HG02571 (cell line): ENCODE data around the gene RREB1.

ENCODE experiments used
- ATAC-seq: cut with Tn5 transposase; IDR thresholded peaks from one replicate; pipeline ENCODE4 v1.9.1; 2021; ENCODE audit warnings: mild to moderate bottlenecking, moderate library complexity; ENCODE audit not compliant: unreplicated experiment

RREB1 gene

DNA sequence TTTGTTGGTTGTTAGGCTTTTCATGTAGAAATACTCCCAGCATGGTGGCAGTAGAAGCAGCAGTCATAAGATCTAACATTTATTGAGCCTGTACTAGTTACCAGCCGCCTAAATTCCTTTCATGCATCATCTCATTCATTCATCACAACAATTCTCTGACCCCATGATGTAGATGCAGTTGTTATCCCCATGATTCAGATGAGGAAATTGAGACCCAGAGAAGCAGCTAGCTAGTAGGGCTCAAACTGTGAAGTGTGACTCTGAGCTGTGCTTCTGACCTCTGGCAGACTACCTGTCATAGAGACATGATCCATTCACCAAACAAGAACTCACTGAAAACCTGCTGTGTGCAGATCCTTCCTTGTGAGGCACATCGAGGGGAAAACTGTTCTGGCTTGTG lies 16.9 kb downstream of the RREB1 start:
- ATAC-seq = no peak

DNA sequence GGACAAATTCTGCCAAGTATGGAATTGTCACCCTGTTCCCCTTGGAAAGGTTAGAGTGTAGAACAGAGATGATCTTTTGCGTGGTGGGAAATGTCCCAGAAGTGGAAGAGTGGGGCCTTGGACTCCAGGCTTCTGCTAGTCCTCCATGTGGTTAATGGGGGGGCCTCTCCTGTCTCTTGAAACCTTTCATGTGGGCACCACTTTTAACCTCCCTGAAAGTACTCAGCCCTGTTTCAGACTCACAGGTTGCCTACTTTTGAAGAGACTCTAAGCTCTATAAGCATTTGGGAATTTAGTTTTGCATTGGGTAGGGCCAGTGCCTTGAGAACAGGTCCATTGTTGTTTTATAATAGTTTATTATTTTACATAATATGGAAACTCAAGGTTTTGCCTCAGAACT lies 17.5 kb downstream of the RREB1 start:
- ATAC-seq = no peak

DNA sequence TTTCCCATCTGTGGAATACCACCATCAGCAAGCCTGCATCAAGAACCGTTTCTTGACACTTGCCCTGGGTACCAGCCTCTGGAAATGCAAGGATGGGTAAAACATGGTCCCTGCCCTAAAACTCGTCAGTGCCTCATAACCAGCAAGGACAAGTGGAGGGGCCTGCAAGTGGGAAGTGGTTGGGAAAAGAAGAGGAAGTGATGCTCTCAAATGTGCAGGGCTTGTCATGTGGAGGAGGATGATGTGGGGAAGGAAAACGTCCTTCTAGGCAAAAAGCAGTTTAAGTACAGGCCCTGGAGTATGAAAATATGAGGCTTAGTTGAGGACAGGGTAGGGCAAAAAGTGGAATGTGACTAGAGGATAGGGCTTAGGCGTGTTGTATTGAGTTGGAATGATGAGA lies 19.0 kb downstream of the RREB1 start:
- ATAC-seq = no peak

DNA sequence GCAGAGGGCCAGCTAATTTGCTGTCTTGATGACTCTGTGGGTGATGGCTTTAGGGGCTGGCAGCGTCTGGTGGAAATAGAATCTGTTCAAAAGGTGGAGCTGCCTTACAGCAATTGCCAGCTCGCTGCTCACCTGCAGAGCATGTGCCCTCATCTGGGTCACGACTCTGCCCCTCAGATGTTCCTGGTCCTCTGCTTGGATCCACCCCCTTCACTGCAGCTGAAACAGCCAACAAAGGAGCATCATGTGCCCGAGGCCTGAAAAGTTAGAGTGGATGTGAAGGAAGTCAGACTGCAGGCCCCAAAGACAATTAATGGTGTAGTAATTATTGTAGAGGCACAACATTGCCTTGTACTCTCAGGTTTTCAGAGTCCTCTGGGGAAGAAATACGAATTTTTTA lies 19.9 kb downstream of the RREB1 start:
- no peak for ATAC-seq

DNA sequence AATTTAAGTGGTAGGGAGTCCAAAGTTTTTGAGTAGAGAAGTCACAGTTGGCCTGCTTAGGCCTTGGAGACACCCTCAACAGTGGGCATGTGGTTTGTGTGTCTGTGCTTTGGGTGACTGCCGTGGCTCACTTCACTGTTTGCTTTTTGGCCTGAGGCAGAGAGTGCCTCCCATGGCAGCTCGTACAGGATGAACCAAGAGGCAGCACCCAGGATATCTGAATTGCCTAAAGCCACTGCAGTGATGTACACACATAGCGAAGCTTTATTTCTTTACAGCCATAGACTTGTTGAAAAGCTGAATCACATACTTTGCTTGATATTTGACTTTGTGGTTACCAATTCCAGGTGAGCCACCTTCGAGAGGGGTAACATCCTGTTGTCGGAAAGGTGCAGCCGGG lies 21.6 kb downstream of the RREB1 start:
- no peak for ATAC-seq

DNA sequence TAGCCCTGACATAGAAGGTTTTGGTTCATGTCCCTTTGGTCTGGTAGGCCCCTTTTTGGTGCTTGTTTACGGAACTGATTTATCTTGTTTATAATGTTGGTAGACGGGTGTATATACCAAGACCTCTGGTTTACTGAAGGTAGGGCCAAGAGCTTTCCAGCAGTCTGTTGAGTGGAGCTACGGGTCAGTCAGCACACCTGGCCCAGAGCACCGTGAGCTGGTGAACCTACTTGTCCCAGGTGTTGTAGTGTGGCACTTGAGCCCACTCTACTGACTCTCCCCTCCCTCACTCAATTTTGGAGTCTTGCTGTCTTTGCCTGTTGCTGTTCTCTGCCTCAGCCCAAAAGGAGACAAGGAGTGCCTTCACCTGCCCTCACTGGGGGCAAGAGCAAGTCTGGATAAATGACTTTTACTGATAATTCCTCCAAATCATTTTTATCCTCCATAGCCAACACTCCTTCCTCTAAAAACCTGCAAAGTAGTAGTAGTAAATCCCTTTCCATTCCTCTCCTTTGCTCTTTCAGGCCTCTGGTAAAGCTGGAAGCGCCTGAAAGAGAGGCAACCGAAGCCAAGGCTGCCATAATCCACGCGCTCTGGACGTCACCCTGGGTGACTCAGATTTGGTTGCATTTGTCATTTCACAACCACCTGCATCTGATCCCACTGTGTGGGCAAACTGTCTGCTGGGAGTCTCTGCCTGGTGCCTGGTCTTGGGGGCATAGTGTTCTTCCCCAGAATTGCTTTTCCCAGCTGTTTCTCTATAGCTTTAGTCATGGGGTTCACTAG lies 22.2 kb downstream of the RREB1 start:
- no peak for ATAC-seq

DNA sequence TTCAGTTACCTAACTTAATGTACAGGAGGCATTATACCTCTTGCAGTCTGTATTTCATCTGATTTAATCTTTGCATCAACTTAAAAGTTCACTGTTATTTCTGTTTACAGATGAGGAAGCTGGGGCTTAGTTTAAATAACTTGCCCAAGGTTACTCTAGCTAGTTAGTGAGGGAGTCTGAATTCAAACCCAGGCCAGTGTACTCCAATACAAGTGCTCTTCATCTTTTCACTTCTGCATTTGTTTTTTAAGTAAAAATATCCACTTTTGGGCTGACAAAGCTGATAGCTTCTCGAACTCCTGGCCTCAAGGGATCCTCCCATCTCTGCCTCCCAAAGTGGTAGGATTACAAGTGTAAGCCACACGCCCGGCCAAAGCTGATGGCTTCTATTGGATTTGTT lies 23.6 kb downstream of the RREB1 start:
- ATAC-seq = no peak

DNA sequence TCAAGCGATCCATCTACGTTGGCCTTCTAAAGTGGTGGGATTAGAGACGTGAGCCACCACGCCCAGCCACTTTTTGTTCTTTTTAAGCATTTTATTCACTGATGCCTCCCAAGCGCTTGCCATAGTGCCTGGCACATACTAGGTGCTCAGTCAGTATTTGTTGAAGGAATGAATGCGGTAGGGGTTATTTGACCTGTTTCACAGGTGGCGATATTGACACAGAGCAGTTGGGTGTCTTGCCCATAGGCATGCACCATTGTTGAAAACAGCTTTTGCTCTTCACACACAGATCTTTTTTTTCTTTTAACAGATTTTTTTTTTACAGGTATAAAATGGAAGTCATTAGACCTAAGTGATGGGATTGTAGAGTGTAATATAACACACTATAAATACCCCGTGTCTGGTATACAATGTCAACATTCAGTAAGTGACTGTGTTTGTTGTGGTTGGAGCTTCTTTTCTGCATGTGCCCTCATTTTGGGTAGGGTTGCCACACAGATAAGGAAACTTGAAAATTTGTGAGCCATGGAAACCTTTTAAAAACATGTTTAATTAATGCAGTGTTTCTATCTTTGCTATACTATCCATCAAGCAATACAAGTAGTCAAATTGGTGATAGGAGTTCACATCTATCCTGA lies 24.8 kb downstream of the RREB1 start:
- no peak for ATAC-seq

DNA sequence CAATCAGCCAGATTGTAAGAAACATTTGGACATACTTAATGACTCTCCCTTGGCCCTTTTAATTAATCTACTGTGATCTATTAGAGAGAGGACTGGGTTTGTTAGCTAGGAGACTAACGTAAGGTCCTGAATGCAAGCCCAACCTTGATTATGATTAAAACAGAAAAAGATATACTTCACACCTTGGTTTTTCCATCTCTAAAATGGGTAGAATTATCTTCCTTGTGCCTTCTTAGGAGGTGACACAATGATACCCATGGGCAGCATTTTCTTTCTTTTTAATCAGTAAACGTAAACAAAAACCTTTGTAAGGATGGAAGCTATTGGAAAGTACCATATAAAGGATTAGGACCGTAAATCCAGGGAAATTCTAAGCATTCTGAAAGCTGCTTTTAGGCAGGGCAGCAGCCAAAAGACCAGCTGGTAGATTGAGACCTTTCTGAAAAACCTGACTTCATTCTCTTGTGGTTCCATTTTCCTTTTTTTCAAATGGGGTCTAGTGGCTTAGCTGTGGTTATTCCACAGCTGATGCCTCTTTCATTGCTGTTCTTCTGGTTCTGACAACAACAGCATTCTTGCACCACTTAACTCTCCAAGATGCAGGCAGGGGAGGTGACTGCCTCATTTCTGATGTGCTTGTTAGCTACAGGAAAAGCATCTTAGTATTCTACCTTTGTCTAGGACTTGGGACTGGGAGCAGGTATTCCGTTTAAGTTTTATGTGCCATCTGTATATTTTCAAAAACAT lies 27.4 kb downstream of the RREB1 start:
- ATAC-seq = no peak

DNA sequence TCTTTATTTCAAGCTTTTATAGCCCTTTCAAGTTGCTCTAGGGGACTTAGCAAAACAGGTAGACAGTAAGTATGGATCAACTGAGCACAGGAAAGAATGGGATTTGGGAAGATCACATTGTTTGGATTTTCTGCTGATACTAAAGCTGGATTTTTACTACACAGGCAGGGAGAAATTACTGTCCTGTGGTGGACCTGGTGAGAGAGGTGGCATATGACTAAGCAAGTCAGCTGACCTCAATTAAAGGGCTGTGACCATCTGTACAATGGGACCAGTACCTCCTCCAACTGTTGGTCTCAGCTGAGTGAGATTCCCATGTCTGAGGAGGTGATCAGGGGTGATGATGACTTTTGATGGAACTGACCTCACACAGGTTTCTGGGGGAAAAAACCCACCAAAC lies 28.0 kb downstream of the RREB1 start:
- ATAC-seq = no peak

DNA sequence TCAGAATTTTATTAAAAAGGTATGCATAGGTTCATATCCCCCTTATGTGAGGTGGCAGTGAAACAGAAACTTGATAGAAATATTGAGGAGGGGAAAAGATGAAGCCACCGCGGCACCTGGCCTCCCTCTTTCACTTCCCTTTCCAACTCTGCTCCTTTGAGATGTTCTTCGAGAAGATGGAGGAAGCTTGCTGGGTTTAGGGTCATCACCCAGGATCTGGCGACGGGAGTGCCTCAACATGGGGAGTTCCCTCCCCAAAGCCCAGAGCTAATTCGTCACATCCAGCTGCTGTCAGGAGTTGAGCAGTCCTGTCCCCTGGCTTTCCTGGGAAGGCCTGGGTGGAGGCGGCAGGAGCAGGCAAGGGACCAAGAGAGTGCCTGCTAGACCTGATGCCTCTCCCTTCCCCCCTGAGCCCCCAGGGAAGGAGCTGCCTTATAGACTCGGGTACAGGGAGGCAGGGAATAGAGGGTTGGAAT lies 29.1 kb downstream of the RREB1 start:
- ATAC-seq = no peak

DNA sequence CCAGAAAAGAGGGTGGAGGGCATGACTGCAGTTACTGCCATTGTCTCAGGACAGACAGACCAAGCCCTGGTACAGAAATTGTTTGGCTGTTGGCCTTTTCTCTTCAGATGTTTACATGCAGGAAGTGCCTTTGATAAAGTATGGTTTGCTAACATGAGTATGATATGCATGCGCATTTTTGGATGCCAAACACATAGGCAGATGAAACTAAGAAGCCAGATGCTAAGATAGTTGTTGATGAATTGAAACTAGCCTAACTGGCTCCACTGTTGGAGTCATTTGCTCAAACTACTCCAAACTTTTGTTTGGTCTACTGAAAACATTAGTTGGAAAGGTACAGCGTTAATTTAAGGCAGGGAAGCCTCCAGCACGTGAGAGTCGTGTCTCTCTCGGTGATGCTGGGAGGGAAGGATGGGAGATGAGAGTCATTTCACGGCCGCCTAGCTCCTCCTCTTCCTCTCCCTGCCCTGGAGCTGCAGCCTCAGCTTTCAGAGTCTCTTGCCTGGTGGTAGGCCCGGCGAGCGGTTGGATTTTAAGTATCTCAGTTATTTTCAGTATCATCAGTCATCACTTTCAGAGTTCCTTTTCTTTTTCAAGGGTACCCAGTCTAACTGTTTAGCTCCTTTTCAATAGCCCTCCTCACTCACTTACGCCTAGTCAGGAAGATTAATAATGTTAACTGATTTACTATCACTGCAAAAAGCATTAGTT lies 29.7 kb downstream of the RREB1 start:
- ATAC-seq = peak; percentile 33

DNA sequence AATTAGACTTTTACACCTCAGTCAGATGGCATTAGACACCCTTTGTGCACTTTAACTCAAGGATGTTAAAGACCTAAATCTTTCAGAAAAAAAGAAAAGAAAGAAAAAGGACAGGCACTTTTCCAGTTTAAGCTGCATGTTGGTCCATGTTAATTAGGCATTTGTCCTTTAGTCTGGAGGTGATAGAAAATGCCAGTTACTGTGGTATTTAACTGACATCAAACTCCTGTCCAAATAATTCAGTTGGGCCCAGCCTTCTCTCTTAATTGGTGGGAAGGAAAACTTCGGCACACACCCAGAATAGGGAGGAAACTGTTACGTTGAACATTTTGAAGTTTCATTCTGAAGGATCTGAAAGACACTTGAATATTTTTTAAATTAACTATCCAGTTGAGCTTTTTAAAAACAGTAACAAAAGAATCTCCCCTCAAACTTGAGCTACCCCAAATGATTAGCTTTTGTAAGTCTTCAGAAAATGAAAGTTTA lies 30.3 kb downstream of the RREB1 start:
- ATAC-seq = no peak

DNA sequence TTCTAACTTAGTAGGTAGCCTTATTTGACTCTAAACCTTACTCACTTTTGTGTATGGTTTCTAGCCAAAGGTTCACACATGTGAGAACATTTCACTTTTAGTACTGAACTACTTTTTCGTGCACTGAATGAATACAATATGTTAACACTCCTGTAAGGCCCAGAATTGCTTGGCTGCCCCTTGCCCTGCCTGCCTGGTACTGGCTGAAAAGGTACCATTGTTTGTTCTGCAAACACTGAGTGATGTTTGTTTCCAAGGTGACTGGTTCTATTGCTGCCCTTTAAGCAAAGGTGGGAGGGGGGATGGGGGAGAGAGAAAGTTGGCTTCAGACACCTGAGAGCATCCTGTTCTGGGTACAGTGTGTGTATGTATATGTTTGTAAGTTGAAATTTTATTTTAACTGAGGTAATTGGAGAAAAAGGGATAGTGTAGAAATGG lies 31.2 kb downstream of the RREB1 start:
- ATAC-seq = no peak

DNA sequence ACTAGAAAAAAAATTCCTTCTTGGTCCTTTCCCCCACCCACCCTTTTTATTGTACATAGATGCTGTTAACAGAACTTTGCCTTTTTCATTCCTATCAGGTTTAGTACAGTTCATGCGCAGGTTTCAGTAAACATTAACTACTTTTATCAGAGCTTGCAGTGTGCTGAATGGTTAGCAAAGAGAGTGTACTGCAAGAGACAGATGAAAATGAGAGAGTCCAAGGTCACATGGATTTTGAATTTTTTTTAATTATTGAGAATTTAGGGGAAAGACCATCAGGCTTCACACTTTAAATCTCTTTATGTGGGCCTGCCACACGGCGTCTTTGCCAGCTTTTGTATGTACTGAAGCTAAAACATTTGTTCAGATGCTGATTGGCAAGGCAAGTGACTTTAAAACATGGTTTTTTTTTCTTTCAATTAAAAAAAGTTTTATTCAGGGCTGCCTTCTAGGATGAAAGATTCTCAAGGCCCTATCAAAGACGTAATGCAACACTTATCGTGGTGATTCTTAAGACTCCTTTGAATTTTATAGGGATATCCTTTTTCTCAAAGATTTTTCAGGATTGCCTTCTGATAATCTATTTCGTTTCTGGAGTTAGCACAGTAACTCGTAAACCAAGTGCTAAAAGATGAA lies 32.2 kb downstream of the RREB1 start:
- no peak for ATAC-seq

DNA sequence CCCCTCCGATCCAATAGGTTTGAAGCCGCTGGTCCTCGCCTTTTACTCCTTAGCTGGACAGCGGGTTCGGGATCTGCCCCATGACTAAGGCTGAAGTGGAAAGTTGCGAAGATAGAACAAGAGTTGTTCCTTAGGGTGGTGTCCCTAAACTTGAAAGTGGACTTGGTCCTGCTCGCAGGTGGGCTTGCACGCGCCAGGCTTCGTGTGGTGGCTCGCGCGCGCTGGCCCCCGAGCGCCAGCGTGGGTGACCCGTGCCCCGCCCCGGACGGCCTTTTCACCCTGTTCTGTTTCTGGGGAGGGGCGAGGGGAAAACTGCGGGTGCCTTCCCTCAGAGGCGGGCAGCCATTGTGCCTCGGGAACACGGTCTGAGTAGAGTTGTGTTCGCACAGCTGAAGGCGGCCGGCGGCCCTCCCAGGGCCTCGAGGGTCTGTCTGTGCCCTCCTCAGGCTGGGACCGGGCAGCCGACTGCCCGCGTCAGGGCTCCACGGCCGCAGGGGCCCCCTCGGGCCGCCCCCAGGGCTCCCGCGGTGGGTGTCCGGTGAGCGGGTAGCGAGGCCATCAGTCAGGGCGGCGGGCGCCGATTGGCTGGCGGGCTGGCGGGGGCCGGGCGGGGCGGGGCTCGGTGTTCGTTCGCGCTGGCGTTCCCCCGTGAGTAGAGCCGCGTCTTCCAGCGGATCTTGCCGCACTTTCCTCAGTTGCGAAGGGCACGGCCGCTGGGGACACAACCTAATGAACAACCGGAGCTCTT lies 33.0 kb downstream of the RREB1 start:
- peak; percentile 69 for ATAC-seq

DNA sequence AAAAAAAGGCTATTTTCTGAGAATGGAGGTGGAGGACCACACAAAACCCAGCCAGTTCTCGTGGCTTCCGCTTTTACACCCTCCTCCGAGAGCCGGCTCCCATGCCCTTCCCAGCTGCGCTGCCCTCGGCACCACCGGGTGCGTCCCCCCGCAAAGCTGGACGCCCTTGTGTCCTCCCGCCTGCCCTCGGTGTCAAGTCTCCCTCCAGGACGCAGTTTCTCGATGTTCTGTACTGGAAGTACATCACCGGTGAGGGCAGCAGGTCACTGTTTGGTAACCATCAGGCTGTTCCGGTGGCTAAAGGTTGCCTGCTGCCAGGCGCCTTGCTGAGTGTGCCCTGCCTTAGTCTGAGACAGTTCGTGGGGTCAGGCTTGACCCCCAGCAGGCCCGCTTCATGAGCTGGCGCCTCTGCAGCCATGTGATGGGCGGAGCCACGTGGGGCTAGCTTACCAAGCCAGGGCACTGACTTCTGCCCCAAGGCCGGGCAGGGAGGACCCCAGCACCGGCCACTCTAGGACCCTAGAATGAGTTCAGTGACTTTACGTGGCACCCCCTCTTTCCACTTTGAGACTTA lies 34.6 kb downstream of the RREB1 start:
- no peak for ATAC-seq

DNA sequence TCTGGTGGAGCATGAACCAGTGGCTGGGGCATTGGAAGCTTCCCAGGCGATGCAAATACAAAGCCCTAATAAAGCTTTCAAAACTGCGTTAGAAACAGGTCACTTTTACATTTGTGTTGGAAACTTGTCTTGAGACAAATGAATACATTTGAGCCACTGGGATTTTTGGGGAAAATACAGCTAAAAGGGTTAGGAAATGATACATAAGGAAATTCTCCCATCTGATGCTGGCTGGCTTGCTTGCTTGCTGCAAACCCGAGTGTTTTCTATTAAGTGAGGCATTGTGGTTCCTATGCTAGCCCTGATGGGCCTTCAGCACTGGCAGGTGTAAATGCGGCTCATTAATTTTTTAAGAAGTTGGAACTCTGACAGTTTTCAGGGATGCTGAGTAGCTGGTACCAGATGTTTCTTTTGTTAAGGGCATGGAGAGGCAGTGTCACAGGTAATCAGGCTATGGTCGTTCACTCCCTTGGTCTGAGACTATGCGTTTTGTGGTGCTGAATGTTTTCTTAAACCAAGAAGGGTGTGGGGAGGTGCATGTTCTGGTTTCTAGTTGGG lies 35.2 kb downstream of the RREB1 start:
- ATAC-seq = no peak

DNA sequence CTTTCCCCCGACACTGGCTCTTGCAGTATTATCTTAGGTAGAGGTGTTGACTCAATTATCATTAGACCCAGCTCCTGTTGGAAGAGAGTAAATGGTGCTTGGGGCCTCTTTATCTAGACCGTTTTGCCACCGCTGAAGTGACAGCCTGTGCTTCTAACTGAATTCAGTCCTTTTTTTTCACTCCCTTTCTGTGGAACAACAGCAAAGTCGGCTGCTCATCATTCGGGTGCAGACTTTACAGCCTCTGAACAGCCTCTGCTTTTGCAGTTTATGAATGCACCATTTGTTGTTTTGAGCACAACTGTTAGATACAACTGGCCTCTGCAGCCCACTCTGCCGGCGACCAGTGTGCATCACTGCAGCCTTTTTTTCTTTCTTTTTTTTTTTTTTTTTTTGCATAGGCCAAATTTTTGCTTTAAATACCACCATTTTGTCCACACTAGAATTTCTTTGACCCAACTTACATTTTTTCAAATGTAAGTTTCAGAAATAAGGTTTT lies 35.8 kb downstream of the RREB1 start:
- no peak for ATAC-seq
